Liver (tissue), 3 donors: ENCODE results near the gene MS4A4E.
"Not testable (repeated sequence)": the region's sequence is repeated elsewhere in the genome, so short reads cannot be mapped to it uniquely, and the experiment has no call there.

Source experiments
- CTCF ChIP-seq: fragments of 150-350 bp; IDR thresholded peaks from 2 replicates; pipeline ENCODE4 v1.5.1; 2017; ENCODE audit warnings: improper control_type of control experiment, low read depth, low read length; ENCODE audit not compliant: missing input control
- GABPA ChIP-seq, 2 donors: IDR thresholded peaks in 1 of 2; conservative IDR thresholded peaks in 1 of 2; 2 replicates each; pipeline ENCODE4 v1.6.1; 2016; ENCODE audit warnings: antibody characterized with exemption in 2 of 2, mild to moderate bottlenecking in 1 of 2, moderate library complexity in 1 of 2
- HNF4G ChIP-seq: IDR thresholded peaks from 2 replicates; pipeline ENCODE4 v1.6.1; 2016; ENCODE audit warnings: antibody characterized with exemption
- MAX ChIP-seq: IDR thresholded peaks from 2 replicates; pipeline ENCODE4 v1.6.1; 2016; ENCODE audit warnings: antibody characterized with exemption
- REST ChIP-seq: IDR thresholded peaks from 2 replicates; pipeline ENCODE4 v1.6.1; 2016; ENCODE audit warnings: antibody characterized with exemption, mild to moderate bottlenecking
- YY1 ChIP-seq: IDR thresholded peaks from 2 replicates; pipeline ENCODE4 v1.6.1; 2016; ENCODE audit warnings: antibody characterized with exemption, mild to moderate bottlenecking
- ZBTB33 ChIP-seq: IDR thresholded peaks from 2 replicates; pipeline ENCODE4 v1.6.1; 2016; ENCODE audit warnings: antibody characterized with exemption
- donor health status: healthy.
- donor health status: healthy.

GRCh38 chr11:60192564-60192963 is 50.4 kb downstream of the MS4A4E start:
- TF ChIP-seq CTCF; HNF4G; YY1; MAX; REST; GABPA (IDR thresholded peaks at IDR 0.05 in 1 of 2, conservative IDR thresholded peaks at IDR 0.05 in 1 of 2); ZBTB33: not testable (repeated sequence)
